ENCODE measurements around the gene HECTD1. TPM values are rescaled to one million over a fixed set of nuclear protein-coding genes. Genes with fewer than 3 reads are reported as not detected.
"Not testable (repeated sequence)": the region's sequence is repeated elsewhere in the genome, so short reads cannot be mapped to it uniquely, and the experiment has no call there.

HECTD1 gene
- polyA plus RNA-seq, 1 of the 3 experiments (the other 2 are of a cell fraction): 43.2 TPM

DNA sequence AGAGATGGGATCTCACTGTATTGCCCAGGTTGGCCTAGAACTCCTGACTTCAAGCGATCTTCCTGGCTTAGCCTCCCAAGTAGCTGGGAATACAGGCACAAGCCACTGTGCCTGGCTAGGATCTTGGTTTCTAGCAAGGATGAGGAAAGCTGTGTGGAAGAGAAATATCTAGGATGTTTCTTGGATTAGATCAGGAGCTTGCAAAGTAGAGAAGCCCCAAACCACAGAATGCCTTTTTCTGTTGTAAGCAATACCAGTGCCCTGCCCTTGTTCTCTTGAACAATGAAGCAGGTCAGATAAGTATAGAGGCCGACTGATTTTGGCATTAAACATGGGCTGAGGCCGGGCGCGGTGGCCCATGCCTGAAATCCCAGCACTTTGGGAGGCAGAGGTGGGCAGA lies 137.2 kb downstream of the HECTD1 start:
- WGBS (ENCODE audit: low lambda C conversion rate): 92% methylated on average over 5 of the region's 5 CpGs
- ChIA-PET POLR2A (no interaction called here), CTCF (interaction anchor here (2.3 kb wide), 1 partner anchor 90 kb away, joined by 6 read pairs; no protein-coding TSS in a partner anchor)
- Histone ChIP-seq H3K4me3 (ENCODE audit: low read depth in 2 of 2, low read length in 1 of 2) (no peak overlapping the region), H2AFZ (ENCODE audit: low read depth) (no peak overlapping the region; the same call in 1 of the 2 replicates), H3K9me2 (no peaks in the 10 kb centered on the region), H4K20me1 (ENCODE audit: insufficient read depth) (no peaks in the 10 kb centered on the region), H3F3A (replicated peaks; ENCODE audit: insufficient read depth) (no peaks in the 10 kb centered on the region), H3K27me3 (ENCODE audit: insufficient read depth) (no peaks in the 10 kb centered on the region), H3K36me3 (replicated peaks in 1 of 2; ENCODE audit: control insufficient read depth in 1 of 2, insufficient read depth in 2 of 2, low read length in 1 of 2) (peaks cover 0 to 5% of the 10 kb centered on the region in 2 experiments), H3K4me1 (ENCODE audit: control insufficient read depth in 1 of 2, insufficient read depth in 2 of 2, low read depth in 1 of 2, low read length in 1 of 2) (no peaks in the 10 kb centered on the region), H3K79me2 (ENCODE audit: insufficient read depth) (no peaks in the 10 kb centered on the region), H3K27ac (ENCODE audit: low read depth in 2 of 2, low read length in 1 of 2) (peak overlapping the region in 1 of 2 experiments; percentile 31; a peak in 2 of 4 replicates), H3K4me2 (no peak overlapping the region), H3K9me3 (no peaks in the 10 kb centered on the region), H3K9ac (no peak overlapping the region)
- no peak for DNase-seq
- TF ChIP-seq JUND (IDR thresholded peaks at IDR 0.05) (peak; percentile 16; the same call in 1 of the 2 replicates), TEAD4 (IDR thresholded peaks at IDR 0.05; ENCODE audit: borderline replicate concordance, insufficient read depth) (0 out of 2 replicates have a peak, but pooled peaks have one; percentile 14), EZH2phosphoT487 (IDR thresholded peaks at IDR 0.05; ENCODE audit: borderline replicate concordance, low read depth) (no peak), TCF12 (IDR thresholded peaks at IDR 0.05) (peak; percentile 25; the same call in 1 of the 2 replicates)

DNA sequence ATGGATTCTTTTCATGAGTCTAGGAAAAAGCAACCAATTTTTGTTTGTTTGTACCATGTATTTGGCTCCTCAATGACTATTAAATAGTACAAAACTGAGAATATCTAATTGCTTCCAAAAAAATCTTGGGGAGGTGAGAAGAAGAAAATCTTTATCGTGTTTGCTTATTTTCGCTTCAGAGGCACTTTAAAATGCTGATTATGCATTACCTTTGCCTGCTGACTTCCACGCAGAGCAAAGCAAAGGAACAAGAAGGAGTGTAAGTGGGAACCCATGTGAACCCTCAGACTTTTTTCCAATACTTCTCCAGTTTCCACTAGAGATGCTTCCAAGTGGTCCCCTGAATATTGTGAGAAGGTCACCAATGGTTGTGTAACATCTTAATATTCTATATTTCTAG lies 138.2 kb downstream of the HECTD1 start:
- Histone ChIP-seq H3F3A (replicated peaks; ENCODE audit: insufficient read depth) (peaks cover 4% of the 10 kb centered on the region), H2AFZ (ENCODE audit: low read depth) (no peak overlapping the region), H3K9ac (no peak overlapping the region), H3K36me3 (replicated peaks in 1 of 2; ENCODE audit: control insufficient read depth in 1 of 2, insufficient read depth in 2 of 2, low read length in 1 of 2) (no peaks in the 10 kb centered on the region), H4K20me1 (ENCODE audit: insufficient read depth) (no peaks in the 10 kb centered on the region), H3K4me2 (no peak overlapping the region), H3K27me3 (ENCODE audit: insufficient read depth) (no peaks in the 10 kb centered on the region), H3K9me2 (no peaks in the 10 kb centered on the region), H3K9me3 (no peaks in the 10 kb centered on the region), H3K4me1 (ENCODE audit: control insufficient read depth in 1 of 2, insufficient read depth in 2 of 2, low read depth in 1 of 2, low read length in 1 of 2) (no peaks in the 10 kb centered on the region), H3K4me3 (ENCODE audit: low read depth in 2 of 2, low read length in 1 of 2) (no peak overlapping the region), H3K27ac (ENCODE audit: low read depth in 2 of 2, low read length in 1 of 2) (no peak overlapping the region), H3K79me2 (ENCODE audit: insufficient read depth) (no peaks in the 10 kb centered on the region)
- ChIA-PET POLR2A (no interaction called here), CTCF (interaction anchor here (2.3 kb wide), 1 partner anchor 89 kb away, joined by 6 read pairs; no protein-coding TSS in a partner anchor)
- no peak for TF ChIP-seq MAX (IDR thresholded peaks at IDR 0.05; ENCODE audit: low read depth)
- no peak for DNase-seq
- WGBS (ENCODE audit: low lambda C conversion rate): 96% methylated on average over 3 of the region's 3 CpGs

DNA sequence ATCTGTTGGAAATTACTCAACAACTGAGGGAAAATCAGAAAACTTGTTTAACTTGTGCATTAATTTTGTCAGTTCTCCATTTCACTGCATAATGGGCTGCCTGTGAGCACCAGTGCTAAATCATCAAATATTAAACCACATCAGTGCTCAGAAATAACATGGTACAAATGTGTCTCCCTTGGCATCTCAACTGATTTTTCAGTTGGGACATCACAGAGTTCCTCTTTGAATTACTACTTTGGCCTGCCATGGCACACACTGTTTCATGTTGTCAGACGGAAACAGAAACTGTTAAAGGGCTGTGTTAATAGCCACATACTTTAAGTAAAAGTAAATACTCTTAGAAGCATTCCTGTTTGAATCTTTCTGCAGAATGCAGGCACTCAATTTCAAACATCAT lies 139.4 kb downstream of the HECTD1 start:
- Histone ChIP-seq H3K36me3 (replicated peaks in 1 of 2; ENCODE audit: control insufficient read depth in 1 of 2, insufficient read depth in 2 of 2, low read length in 1 of 2) (no peaks in the 10 kb centered on the region), H2AFZ (ENCODE audit: low read depth) (no peak overlapping the region), H3K27me3 (ENCODE audit: insufficient read depth) (no peaks in the 10 kb centered on the region), H3K9me2 (no peaks in the 10 kb centered on the region), H3K27ac (ENCODE audit: low read depth in 2 of 2, low read length in 1 of 2) (no peak overlapping the region), H3K9me3 (no peaks in the 10 kb centered on the region), H4K20me1 (ENCODE audit: insufficient read depth) (no peaks in the 10 kb centered on the region), H3K79me2 (ENCODE audit: insufficient read depth) (no peaks in the 10 kb centered on the region), H3K4me3 (ENCODE audit: low read depth in 2 of 2, low read length in 1 of 2) (no peak overlapping the region), H3K4me2 (no peak overlapping the region), H3K4me1 (ENCODE audit: control insufficient read depth in 1 of 2, insufficient read depth in 2 of 2, low read depth in 1 of 2, low read length in 1 of 2) (no peaks in the 10 kb centered on the region), H3F3A (replicated peaks; ENCODE audit: insufficient read depth) (peaks cover 4% of the 10 kb centered on the region), H3K9ac (no peak overlapping the region)
- POLR2A ChIA-PET: no interaction called here
- TF ChIP-seq EZH2phosphoT487 (IDR thresholded peaks at IDR 0.05; ENCODE audit: borderline replicate concordance, low read depth) (no peak), YY1 (IDR thresholded peaks at IDR 0.05; ENCODE audit: low read depth) (no peak), USF1 (IDR thresholded peaks at IDR 0.05; ENCODE audit: borderline replicate concordance, low read depth) (no peak), POLR2AphosphoS5 (IDR thresholded peaks at IDR 0.05; ENCODE audit: low read depth, low read length) (no peak), FOSL2 (IDR thresholded peaks at IDR 0.05; ENCODE audit: borderline replicate concordance, low read depth) (no peak), TCF12 (IDR thresholded peaks at IDR 0.05) (no peak), TAF1 (IDR thresholded peaks at IDR 0.05; ENCODE audit: borderline replicate concordance, low read depth, low read length) (no peak), TEAD4 (IDR thresholded peaks at IDR 0.05; ENCODE audit: borderline replicate concordance, insufficient read depth) (no peak)
- TF ChIP-seq, protein P1, sequence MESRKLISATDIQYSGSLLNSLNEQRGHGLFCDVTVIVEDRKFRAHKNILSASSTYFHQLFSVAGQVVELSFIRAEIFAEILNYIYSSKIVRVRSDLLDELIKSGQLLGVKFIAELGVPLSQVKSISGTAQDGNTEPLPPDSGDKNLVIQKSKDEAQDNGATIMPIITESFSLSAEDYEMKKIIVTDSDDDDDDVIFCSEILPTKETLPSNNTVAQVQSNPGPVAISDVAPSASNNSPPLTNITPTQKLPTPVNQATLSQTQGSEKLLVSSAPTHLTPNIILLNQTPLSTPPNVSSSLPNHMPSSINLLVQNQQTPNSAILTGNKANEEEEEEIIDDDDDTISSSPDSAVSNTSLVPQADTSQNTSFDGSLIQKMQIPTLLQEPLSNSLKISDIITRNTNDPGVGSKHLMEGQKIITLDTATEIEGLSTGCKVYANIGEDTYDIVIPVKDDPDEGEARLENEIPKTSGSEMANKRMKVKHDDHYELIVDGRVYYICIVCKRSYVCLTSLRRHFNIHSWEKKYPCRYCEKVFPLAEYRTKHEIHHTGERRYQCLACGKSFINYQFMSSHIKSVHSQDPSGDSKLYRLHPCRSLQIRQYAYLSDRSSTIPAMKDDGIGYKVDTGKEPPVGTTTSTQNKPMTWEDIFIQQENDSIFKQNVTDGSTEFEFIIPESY (IDR thresholded peaks at IDR 0.05; ENCODE audit: borderline replicate concordance, low read depth): no peak
- no peak for DNase-seq
- 94% methylated on average over 1 of the region's 1 CpG for WGBS (ENCODE audit: low lambda C conversion rate)
- CTCF ChIA-PET: interaction anchor here (0.6 kb wide), 1 partner anchor 14 kb away, joined by 3 read pairs; no protein-coding TSS in a partner anchor

- H3K9me2 ChIP-seq; H3F3A ChIP-seq (replicated peaks; ENCODE audit: insufficient read depth); CTCF ChIA-PET; H3K9me3 ChIP-seq; H3K79me2 ChIP-seq (ENCODE audit: insufficient read depth); H3K27me3 ChIP-seq (ENCODE audit: insufficient read depth); H4K20me1 ChIP-seq (ENCODE audit: insufficient read depth); H2AFZ ChIP-seq (ENCODE audit: low read depth); H3K36me3 ChIP-seq (replicated peaks in 1 of 2; ENCODE audit: control insufficient read depth in 1 of 2, insufficient read depth in 2 of 2, low read length in 1 of 2); H3K27ac ChIP-seq (ENCODE audit: low read depth in 2 of 2, low read length in 1 of 2); DNase-seq; H3K4me2 ChIP-seq; POLR2A ChIA-PET; H3K4me3 ChIP-seq (ENCODE audit: low read depth in 2 of 2, low read length in 1 of 2); H3K4me1 ChIP-seq (ENCODE audit: control insufficient read depth in 1 of 2, insufficient read depth in 2 of 2, low read depth in 1 of 2, low read length in 1 of 2); H3K9ac ChIP-seq: not testable (repeated sequence)
- 95% methylated on average over 8 of the region's 8 CpGs for WGBS (ENCODE audit: low lambda C conversion rate)
These were observed 144.7 kb downstream of the HECTD1 start for GRCh38 chr14:31062908-31063307.
